ENCODE results near the gene HPS1.

Gene HPS1

DNA sequence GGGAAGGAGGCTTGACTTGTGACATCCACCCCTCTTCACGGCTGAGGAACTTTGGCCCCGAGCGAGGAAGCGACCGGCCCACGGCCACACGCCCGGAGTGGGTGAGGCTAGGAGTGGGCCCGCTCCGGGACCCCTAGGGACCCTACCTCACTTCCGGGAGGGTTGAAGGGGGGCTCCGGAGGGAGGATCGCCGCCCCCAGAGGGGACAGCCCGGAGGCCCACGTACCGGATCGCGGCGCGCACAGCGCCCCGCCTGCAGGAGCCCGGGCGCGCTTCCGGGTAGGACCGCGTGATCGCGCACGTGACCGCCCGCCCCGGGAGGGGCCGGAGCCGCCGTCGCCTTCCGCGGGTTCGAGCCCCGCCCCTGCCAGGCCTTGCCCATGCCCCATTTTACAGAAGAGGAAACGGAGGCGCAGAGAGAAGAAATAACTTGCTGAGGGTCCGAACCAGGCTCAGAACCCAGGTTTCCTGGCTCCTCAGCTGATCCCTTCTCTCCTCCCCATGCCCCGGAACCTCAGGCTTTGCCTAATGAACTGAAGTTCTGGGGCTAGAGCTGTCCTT lies at the start of gene HPS1:
HPS1 (minus strand) TSS at position 275 of the 561 bp plus-strand sequence. CDS start 3,695 bp downstream, outside the sequence.
- DNase-seq = no peak

DNA sequence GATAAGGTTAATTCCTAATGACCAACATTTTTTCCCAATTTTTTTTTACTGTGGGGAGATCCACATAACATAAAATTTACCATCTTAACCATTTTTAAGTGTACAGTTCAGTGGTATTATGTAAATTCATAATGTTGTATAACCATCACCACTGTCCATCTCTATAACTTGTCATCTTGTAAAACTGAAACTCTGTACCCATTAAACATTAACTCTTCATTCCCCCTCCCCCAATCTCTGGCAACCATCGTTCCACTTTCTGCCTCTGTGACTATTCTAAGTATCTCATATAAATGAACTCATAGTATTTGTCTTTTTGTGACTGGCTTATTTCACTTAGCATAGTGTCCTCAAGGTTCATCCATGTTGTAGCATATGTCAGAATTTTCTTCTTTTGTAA lies 46.0 kb upstream of the HPS1 start:
- no peak for DNase-seq

DNA sequence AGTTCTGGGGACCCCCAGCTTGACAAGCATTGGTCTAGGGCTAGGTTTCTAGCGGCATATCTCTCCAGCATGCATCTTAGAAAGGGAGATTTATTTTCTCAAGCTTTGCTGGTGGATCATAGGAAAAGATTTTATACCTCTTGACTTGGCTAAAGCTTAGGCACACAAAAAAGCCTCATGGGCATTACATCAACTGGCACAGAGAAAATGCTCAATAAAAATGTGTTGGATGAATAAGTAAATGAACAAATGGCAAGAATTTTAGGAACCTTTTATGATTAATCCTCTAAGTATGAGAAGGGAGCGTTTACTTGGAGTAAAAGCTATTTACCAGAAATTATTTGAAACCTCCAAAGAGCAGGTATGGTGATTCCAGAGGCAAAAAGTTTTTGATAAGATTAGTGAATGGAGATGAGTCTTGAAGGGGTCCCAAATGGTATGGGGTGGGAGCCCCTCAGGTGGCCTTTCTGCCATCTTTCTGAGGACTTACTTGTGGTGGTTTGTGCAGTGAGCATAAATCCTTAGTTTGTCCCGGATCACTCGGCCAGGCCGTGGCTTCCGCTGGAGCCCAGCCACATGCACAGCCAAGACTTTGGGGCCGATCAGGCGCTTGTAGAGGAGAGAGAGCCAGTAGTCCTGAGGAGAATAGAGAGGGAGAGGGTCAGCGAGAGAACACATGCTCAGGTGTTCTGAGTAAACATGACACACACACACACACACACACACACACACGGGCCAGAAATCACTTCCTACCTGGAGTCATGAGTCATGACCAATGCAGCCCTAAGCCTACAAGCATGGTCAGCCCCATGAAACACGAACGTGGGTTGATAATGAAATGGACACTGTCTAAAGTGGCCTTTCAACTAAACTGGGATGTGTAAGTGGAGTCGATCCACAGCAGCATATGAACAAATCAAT lies 43.1 kb upstream of the HPS1 start:
- DNase-seq = no peak

DNA sequence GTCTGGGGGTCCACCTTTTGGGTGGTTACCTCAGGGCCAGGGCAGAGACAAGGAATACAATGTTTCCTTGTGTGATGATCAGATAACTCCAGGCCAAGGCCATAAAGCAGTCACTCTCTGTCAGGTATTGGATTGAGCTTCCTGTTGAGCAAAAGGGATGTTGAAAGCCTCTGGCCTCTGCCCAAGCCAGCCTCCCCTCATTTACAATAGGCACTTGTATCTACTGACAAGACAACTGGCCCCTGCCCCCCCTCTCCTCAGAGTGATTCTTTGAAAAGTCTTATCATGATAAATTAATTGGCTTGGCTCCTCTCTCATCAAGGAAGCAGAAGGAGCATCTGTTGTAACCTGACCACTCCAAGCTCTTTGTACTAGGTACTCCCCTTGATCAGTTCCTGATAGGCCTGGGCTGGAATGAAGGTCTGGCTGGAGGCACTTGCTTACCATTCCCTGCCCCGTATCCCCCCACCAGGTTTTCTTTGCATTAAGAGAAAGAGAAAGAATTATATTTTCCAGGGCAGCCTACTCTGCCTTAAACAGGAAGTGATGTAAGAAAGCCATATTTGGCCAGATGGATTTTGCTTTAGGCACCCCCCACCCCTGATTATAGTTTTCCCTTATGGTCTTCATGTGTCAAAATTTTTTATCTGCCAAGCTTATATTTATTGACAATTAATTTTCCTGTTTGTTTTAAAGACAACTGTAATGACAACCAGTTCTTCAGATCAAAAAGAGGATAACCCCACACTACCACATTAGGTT lies 42.1 kb upstream of the HPS1 start:
- peak; percentile 96 for DNase-seq

DNA sequence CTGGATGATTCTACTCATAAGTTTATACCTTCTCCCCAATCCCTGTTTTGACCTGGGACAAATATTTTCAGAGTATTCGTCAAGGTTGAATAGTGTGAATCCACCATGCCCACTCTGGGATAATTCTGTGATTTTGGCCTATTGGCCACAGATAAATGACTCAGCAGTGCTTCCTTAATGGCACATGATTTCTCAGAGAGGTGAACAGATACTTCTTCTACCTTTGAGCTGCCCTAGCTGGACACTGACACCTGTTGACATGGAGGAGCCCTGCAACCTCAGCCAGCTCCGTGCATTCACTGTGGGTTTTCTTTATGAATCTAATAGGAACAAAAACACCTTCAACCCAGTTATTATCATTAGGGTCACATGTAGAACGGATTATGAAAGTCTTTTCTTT lies 40.9 kb upstream of the HPS1 start:
- DNase-seq = no peak

DNA sequence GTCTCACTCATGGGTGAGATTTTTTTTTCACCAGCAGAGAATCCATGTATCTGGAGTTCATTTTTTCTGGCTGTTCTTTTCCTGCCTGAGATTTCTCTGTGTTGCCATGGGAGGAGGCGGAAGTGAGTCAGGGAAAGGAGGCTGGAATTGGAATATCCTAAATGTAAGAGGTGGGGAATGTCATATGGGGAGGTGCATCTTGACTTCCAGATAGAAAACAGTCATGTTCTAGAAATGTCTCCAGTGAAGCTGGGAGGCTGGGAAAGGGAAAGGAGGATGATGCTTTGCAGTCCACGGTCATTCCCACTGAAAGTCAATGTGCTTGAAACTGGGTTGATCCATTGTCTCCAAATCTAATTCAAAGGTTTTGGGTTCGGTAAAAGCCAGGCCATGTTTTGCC lies 39.7 kb upstream of the HPS1 start:
- DNase-seq = peak; percentile 75

DNA sequence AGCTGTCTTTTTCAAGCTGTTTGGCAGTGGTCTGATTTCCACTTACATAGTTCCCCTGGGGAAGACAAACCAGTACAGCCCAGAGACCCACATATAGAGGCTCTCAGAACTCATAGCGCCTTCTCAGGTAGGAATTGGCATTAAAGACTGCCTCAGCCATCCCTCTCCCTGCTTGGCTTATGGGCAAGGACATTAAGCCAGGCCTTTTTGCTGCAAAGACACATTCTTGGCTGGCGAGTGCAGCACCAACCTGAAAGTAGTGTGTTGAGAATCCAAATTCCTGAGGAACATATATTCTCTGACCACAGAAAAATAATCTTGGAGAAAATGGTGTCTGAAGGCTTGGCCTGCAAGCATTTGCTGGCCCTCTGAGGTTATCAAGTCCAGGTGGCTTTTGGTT lies 39.2 kb upstream of the HPS1 start:
- DNase-seq = peak; percentile 82

DNA sequence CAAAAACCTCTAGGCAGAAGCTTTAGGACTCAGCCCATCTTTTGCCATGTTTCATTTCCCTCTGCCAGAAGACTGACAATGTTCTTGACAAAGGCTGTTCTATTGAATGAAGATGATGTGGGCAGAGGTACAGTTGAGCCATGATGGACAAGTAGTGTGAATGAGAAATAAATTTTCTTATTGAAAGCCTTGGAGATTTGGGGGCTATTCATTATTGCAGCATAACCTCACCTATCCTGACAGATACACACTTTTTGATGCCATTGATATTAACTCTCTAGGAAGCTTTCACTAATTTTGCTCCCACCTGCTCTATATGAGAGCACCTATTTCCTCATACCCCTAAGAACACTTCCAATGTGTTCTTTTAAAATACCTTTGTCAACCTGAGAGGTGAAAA lies 36.9 kb upstream of the HPS1 start:
- DNase-seq = no peak

DNA sequence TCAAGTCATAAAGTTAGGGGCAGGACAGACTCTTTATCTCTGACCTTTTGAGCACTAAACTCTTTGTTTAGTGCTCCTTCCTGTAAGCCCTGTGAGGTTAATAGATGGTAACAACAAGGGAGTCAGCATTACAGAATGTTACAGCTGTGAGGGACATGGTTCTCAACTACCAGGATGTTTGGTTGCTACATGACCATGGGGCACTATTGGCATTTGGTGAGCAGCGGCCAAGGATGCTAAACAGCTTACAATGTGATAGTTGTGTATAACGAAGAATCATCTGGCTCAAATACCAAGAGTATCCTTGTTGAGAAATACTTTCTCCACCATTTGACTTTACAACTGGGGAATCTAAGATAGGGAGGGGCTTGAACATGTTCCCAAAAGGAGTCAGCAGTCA lies 35.4 kb upstream of the HPS1 start:
- no peak for DNase-seq

DNA sequence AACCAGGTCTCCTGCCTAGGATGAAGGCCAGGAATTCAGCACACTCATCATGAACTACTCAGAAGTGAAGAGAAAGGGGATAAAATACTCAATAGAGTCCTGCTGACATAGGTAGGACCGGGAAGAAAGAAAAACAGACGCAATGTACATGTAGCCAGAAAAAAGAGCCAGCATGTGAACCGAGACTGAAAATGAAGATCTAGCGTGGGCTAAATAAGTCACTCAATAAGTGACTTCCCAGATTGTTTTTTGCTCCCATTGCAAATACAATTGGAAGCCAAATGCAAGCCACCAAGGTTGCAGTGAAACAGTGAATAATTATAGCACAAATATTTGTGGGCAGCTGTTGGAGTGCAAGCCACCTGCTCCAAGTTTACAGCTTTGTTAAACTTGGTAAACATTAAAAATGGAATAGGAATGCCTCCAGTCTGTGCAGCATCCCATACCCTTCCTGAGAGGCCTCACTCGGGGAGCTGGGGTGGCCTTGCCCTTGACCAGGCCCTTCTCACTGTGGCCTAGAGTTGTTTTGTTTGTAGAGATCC lies 34.7 kb upstream of the HPS1 start:
- DNase-seq = no peak

DNA sequence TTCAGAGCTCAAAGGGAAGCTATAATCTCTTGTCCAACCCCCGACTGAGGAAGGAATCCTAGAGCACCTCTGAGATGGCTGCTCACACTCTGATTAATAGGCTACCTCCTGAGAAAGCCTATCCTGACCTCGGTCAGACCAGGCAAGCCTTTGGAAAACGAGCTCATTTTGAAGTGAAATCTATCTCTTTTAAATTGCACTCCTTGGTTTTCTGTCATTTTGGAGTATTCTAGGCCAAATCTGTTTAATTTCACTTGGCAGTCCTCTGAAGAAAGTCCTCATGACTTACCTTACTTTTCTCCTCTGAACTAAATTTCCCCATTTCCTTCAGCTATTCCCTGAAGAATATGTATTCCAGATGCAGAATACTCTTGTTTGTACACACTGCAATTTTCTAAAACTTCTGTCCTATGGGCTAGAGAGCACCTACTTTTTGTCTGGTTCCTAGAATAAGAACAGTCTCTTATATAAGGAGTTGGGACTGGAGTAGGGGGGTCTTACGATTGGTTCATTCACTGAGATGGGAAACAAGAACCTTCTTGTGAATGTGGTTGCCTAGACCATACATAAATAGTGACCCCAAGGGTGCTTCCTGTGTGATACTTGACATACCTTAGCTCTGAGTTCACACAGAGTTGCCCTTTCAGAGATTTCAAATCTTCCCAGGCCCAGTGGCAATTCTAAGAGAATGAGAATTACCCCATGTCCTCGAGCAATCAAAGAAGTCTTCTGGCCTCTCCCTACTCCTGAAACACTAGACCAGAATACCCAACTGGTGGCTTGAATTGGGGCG lies 31.9 kb upstream of the HPS1 start:
- peak; percentile 64 for DNase-seq

DNA sequence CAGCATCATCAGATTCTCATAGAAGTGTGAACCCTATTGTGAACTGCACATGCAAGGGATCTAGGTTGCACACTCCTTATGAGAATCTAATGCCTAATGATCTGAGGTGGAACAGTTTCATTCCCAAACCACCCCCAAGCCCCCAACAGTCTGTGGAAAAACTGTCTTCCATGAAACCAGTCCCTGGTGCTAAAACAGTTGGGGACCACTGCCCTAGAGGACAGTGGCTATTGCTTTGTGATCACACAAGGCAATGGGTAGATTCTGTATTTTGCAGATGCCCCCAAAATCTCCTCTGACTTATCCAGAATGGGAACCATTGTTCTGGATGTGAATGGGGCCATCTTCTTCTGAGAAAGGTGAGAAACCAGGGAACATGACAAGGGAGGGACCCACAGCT lies 31.1 kb upstream of the HPS1 start:
- no peak for DNase-seq

DNA sequence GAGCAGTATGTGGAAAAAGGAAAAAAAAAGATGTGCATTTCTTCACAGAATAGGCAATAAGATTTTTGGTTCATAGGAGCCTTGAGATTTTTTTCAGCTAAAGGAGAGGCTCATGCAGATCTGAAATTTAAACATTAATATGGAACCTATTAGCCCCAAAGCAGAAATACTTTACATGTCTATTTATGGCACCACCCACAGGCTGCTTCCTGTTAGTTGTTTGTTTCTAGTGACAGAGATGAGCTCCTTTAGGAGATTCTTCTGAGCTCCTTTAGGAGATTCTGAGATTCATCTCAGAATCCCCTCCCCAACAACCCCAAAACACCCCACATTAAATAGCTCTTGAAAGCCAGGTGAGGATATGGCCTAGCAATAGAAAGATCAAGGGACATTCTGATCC lies 27.9 kb upstream of the HPS1 start:
- DNase-seq = no peak

DNA sequence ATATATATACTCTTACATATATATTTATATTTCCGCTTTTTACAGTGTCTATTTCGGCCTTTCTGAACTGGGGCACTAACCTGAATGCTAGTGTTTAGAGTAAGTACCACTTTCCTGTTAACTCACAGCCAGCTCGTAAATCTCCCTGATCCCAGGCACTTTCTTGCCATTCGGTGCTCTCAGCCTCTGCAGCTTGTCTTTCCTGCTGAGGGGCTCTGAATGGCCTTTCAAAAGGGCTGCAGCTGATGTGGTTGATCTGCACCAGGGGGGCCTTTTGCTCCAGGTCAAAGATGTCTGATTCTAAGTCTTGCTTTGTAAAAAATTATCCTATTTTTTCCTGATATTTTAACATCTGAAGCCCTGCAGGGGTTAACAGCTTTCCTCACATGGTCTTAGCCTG lies 25.5 kb upstream of the HPS1 start:
- peak; percentile 76 for DNase-seq

DNA sequence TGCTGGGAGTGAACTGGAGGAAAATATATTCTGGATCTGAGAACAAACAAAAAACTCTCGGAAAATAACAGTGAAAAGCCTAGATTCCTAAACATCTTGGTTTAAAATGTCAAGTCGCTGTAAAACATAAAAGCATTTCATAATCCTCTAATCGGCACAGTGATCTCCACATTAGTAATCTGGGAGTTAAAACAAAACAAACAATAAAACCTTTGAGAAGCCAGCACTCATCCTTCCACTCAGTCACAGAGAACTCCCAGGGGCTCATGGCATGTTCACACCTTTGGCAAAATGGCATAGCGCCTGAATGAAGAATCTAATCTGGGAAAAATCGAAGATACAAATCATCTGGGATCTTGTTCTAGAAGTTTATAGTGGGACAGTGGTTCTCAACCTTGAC lies 24.1 kb upstream of the HPS1 start:
- no peak for DNase-seq

DNA sequence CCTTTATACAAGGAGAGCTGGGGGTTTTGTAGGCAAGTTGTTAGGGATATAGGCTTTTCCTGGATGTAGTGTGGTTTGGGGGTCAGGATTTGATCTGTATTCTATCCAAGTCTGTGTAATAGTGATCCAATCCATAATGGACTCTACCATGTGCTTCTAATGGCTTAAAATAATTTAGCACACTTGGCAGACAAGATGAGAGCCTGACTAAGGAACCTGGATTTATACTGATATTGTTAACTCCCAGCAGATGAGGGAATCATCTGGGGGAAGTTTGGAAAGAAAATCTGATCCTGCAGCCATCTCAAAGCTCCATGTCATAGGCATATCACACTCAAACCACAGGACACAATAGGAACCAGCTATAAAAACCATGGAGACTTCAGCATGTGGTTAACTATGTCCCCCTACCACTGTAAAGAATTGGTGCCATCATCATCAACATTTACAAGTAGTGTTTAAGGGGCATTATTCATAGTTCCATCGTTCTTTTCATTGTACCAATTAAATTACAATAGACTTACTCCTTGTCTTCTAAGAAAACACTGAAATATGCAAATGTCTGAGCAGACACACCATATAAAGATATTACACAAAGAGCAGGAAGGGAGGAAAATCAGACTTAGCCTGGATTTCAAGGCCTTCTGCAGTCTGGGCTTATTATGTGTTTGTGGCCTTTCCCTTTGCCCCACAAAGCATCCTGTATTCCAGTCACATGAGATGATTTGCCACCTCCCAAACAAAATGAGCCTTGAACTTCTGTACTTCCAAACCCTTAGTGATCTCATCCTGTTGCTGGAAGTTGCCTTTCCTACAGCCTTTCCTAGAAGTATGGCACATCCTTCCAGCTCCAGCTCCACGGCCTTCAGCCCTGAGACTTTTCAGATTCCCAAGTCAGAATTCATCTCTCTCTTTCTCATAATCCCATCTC lies 22.5 kb upstream of the HPS1 start:
- no peak for DNase-seq

DNA sequence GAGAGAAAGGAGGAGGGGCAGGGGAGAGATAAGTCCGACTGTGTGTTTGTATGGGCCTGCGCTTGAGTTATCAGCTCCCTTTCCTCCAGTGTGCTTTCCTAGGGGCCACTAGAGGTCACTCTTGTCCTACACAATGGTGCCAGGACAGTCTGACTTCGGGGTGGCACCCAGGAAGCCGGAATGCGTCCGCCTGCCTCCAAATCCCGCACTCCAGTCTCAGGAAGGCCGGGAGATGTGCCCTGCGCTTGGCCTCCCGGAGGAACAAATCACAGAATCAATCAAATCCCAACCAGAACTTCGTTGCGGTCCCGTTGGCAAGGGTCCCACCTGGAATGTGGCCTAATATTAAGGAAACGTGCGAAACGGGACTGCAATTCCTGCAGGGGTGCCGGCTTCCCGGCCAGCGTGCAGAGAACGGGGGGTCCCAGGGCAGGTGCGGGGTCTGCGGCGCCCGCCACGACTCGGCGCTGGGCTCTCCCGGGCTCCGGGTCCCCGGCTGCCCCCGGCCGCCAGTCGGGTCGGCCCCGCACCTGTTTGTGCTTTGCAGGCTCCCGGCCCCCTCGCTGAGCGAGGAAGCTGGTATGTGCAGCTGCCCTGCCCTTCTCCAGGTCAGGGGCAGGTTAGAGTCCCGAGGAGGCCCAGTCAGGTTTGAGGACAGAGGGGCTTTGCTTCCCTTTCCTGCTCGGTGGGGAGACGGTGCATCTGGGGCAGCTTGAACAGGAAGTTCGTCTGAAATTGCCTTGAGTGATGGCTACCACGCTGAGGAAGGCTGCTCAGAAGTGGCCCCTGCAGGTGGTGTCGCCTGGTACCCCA lies 21.0 kb upstream of the HPS1 start:
- peak; percentile 92 for DNase-seq

DNA sequence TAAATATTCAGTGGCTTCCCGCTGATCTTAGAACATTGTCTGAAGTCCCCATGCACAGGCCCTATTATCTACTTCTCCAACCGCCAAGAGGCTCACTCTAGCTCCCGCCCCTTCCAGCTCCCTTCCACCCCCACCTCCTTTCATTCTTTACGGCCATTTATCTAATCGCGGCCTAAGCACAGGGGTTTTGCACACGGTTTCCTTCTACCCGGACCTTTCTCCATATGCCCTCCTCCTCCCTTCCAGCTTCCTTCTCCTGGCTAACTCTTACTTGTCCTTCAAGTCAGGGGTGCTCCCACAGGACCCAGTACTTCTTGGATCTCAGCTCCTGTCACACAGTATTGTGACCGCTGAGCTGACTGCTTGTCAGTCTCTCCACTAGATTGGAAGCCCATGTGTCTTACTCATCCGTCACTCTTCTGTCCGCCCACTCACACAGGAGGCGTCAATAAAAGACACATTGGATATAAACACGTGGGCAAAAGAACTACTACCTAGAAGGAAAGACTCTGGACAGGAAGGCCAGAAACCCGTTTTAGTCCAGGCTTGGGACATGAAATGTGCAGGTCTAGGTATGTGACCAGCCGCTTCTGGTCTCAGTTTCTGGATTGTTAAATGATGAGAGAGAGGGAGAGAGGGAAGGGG lies 20.2 kb upstream of the HPS1 start:
- no peak for DNase-seq

DNA sequence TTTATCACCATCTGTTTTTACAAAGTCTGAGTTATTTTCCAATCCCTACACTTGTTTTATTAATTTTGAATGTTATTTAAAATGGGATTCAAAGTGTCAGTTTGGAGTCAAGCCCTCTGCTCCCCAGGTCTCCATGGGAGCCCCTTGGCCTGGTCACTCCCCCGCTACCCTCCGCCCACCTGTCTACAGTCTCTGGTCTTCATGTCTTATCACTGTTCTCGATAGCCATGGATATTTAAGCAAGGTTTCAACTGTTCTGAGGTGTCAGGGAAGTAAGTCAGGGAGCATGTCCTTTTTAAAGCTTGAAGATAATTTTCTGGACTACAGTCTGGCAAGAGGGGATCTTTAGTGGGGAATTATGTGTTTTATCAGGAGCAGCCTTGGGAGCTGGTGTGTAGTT lies 19.1 kb upstream of the HPS1 start:
- no peak for DNase-seq
